ENCODE measurements around the gene MSS51.
"Not testable (repeated sequence)": the region's sequence is repeated elsewhere in the genome, so short reads cannot be mapped to it uniquely, and the experiment has no call there.

The MSS51 gene

GRCh38 chr10:73414230-73414945 lies 19.0 kb downstream of the MSS51 start:
- no peak for DNase-seq (ENCODE audit: low read depth)

- peak; percentile 90 for DNase-seq (ENCODE audit: low read depth)
These were observed 19.7 kb downstream of the MSS51 start, which contains the start of gene ANXA7 for GRCh38 chr10:73413528-73414229. Gene ANXA7, minus strand, starts transcription at chr10:73414058. Its CDS starts 13,202 bp downstream, at chr10:73400856.

GRCh38 chr10:73413108-73413527 lies 20.2 kb downstream of the MSS51 start:
- DNase-seq (ENCODE audit: low read depth) = peak; percentile 4

GRCh38 chr10:73410897-73411296 lies 22.5 kb downstream of the MSS51 start:
- no peak for DNase-seq (ENCODE audit: low read depth)

GRCh38 chr10:73408978-73409521 lies 24.3 kb downstream of the MSS51 start:
- DNase-seq (ENCODE audit: low read depth) = no peak

- no peak for DNase-seq (ENCODE audit: low read depth)
These were observed 25.3 kb downstream of the MSS51 start for GRCh38 chr10:73408061-73408460.

- DNase-seq (ENCODE audit: low read depth) = no peak
These were observed 25.9 kb downstream of the MSS51 start for GRCh38 chr10:73407495-73407894.

GRCh38 chr10:73406846-73407245 lies 26.5 kb downstream of the MSS51 start:
- DNase-seq (ENCODE audit: low read depth) = no peak

- no peak for DNase-seq (ENCODE audit: low read depth)
These were observed 27.8 kb downstream of the MSS51 start for GRCh38 chr10:73405556-73405955.

- no peak for DNase-seq (ENCODE audit: low read depth)
These were observed 28.7 kb downstream of the MSS51 start for GRCh38 chr10:73404690-73405089.

GRCh38 chr10:73401636-73402035 lies 31.7 kb downstream of the MSS51 start:
- no peak for DNase-seq (ENCODE audit: low read depth)

GRCh38 chr10:73399063-73399462 lies 34.3 kb downstream of the MSS51 start:
- DNase-seq (ENCODE audit: low read depth) = no peak

- no peak for DNase-seq (ENCODE audit: low read depth)
These were observed 35.3 kb downstream of the MSS51 start for GRCh38 chr10:73398024-73398423.

- not testable (repeated sequence) for DNase-seq (ENCODE audit: low read depth)
These were observed 39.0 kb downstream of the MSS51 start for GRCh38 chr10:73394325-73394724.

GRCh38 chr10:73388228-73388627 lies 45.1 kb downstream of the MSS51 start:
- no peak for DNase-seq (ENCODE audit: low read depth)

GRCh38 chr10:73386583-73386982 lies 46.8 kb downstream of the MSS51 start:
- DNase-seq (ENCODE audit: low read depth) = no peak

GRCh38 chr10:73379064-73379748 lies 54.2 kb downstream of the MSS51 start:
- DNase-seq (ENCODE audit: low read depth) = no peak

GRCh38 chr10:73376679-73377078 lies 56.7 kb downstream of the MSS51 start:
- DNase-seq (ENCODE audit: low read depth) = no peak
